ENCODE results near the gene PCBP2. TPM values are rescaled to one million over a fixed set of nuclear protein-coding genes. Genes with fewer than 3 reads are reported as not detected.
A peak's percentile ranks its signal among the peaks of the same experiment; 100 is the strongest.
"Not testable (repeated sequence)": the region's sequence is repeated elsewhere in the genome, so short reads cannot be mapped to it uniquely, and the experiment has no call there.

Gene PCBP2
- total RNA-seq, 1 experiment from 2014 or later = 246 TPM

- Histone ChIP-seq H3K4me1 (peaks cover 7% of the 10 kb centered on the region; the same call in 1 of the 2 replicates), H3K27ac (no peak overlapping the region), H3K9me3 (replicated peaks) (no peaks in the 10 kb centered on the region), H3K4me3 (no peak overlapping the region), H3K36me3 (peaks cover 97% of the 10 kb centered on the region), H3K27me3 (no peaks in the 10 kb centered on the region)
- DNase-seq = peak in 1 of 2 experiments; percentile 48
Measured at GRCh38 chr12:53476769-53477209, 24.9 kb downstream of the PCBP2 start.

GRCh38 chr12:53478865-53479264 is 27.0 kb downstream of the PCBP2 start:
- no peak for DNase-seq
- no peak overlapping the region for H3K4me3 ChIP-seq
- no peaks in the 10 kb centered on the region for H3K9me3 ChIP-seq (replicated peaks)
- H3K36me3 ChIP-seq = peaks cover 92% of the 10 kb centered on the region
- H3K27ac ChIP-seq = no peak overlapping the region
- H3K4me1 ChIP-seq = no peaks in the 10 kb centered on the region
- H3K27me3 ChIP-seq = no peaks in the 10 kb centered on the region

- H3K36me3 ChIP-seq = peaks cover 91% of the 10 kb centered on the region
- no peaks in the 10 kb centered on the region for H3K9me3 ChIP-seq (replicated peaks)
- no peaks in the 10 kb centered on the region for H3K27me3 ChIP-seq
- H3K4me3 ChIP-seq = no peak overlapping the region
- no peak for DNase-seq
- no peaks in the 10 kb centered on the region for H3K4me1 ChIP-seq
- H3K27ac ChIP-seq = no peak overlapping the region
Measured at GRCh38 chr12:53479331-53479730, 27.4 kb downstream of the PCBP2 start.

- H3K4me1 ChIP-seq = no peaks in the 10 kb centered on the region
- no peak overlapping the region for H3K27ac ChIP-seq
- no peaks in the 10 kb centered on the region for H3K9me3 ChIP-seq (replicated peaks)
- H3K4me3 ChIP-seq = no peak overlapping the region
- H3K27me3 ChIP-seq = no peaks in the 10 kb centered on the region
- no peak for DNase-seq
- H3K36me3 ChIP-seq = peaks cover 80% of the 10 kb centered on the region
Measured at GRCh38 chr12:53480491-53481442, 28.9 kb downstream of the PCBP2 start.

GRCh38 chr12:53481458-53481857 is 29.6 kb downstream of the PCBP2 start:
- not testable (repeated sequence) for H3K27ac ChIP-seq; H3K9me3 ChIP-seq (replicated peaks); H3K4me3 ChIP-seq; DNase-seq; H3K27me3 ChIP-seq; H3K4me1 ChIP-seq
- peaks cover 73% of the 10 kb centered on the region for H3K36me3 ChIP-seq

- no peak overlapping the region; the same call in 1 of the 2 replicates for H3K27ac ChIP-seq
- DNase-seq = no peak
- no peak overlapping the region for H3K4me3 ChIP-seq
Measured at GRCh38 chr12:53481939-53482586, 30.2 kb downstream of the PCBP2 start.

GRCh38 chr12:53482626-53483168 is 30.8 kb downstream of the PCBP2 start:
- Histone ChIP-seq H3K9me3 (replicated peaks) (no peaks in the 10 kb centered on the region), H3K36me3 (peaks cover 60% of the 10 kb centered on the region), H3K27me3 (no peaks in the 10 kb centered on the region), H3K4me1 (no peaks in the 10 kb centered on the region), H3K4me3 (no peak overlapping the region), H3K27ac (no peak overlapping the region)
- DNase-seq = no peak

More at GRCh38 chr12:53481939-53482586, 30.2 kb downstream of the PCBP2 start:
- Histone ChIP-seq H3K27me3 (no peaks in the 10 kb centered on the region), H3K9me3 (replicated peaks) (no peaks in the 10 kb centered on the region), H3K4me1 (no peaks in the 10 kb centered on the region), H3K36me3 (peaks cover 67% of the 10 kb centered on the region)

- H3K4me3 ChIP-seq = no peak overlapping the region
- H3K27ac ChIP-seq = no peak overlapping the region
- H3K36me3 ChIP-seq = peaks cover 53% of the 10 kb centered on the region
- no peaks in the 10 kb centered on the region for H3K4me1 ChIP-seq
- H3K9me3 ChIP-seq (replicated peaks) = no peaks in the 10 kb centered on the region
- DNase-seq = peak in 1 of 2 experiments; percentile 29
- no peaks in the 10 kb centered on the region for H3K27me3 ChIP-seq
Measured at GRCh38 chr12:53483225-53483978, 31.5 kb downstream of the PCBP2 start.

GRCh38 chr12:53483979-53484377 is 32.1 kb downstream of the PCBP2 start:
- H3K36me3 ChIP-seq = peaks cover 48% of the 10 kb centered on the region
- no peak for DNase-seq

GRCh38 chr12:53484686-53485575 is 33.0 kb downstream of the PCBP2 start:
- no peaks in the 10 kb centered on the region for H3K9me3 ChIP-seq (replicated peaks)
- no peak overlapping the region for H3K4me3 ChIP-seq
- H3K36me3 ChIP-seq = peaks cover 40% of the 10 kb centered on the region
- no peak overlapping the region for H3K27ac ChIP-seq
- H3K4me1 ChIP-seq = no peaks in the 10 kb centered on the region
- no peaks in the 10 kb centered on the region for H3K27me3 ChIP-seq
- no peak for DNase-seq

More at GRCh38 chr12:53483979-53484377, 32.1 kb downstream of the PCBP2 start:
- Histone ChIP-seq H3K9me3 (replicated peaks) (no peaks in the 10 kb centered on the region), H3K4me1 (no peaks in the 10 kb centered on the region), H3K27ac (no peak overlapping the region), H3K27me3 (no peaks in the 10 kb centered on the region), H3K4me3 (no peak overlapping the region)

GRCh38 chr12:53485955-53486735 is 34.2 kb downstream of the PCBP2 start:
- DNase-seq = no peak
- no peaks in the 10 kb centered on the region for H3K4me1 ChIP-seq
- no peak overlapping the region for H3K27ac ChIP-seq
- H3K9me3 ChIP-seq (replicated peaks) = no peaks in the 10 kb centered on the region
- peaks cover 29% of the 10 kb centered on the region for H3K36me3 ChIP-seq
- H3K4me3 ChIP-seq = no peak overlapping the region
- H3K27me3 ChIP-seq = no peaks in the 10 kb centered on the region

- H3K4me1 ChIP-seq = no peaks in the 10 kb centered on the region
- peaks cover 22% of the 10 kb centered on the region for H3K36me3 ChIP-seq
- no peak for DNase-seq
Measured at GRCh38 chr12:53486736-53487487, 35.0 kb downstream of the PCBP2 start.

More at GRCh38 chr12:53486736-53487487, 35.0 kb downstream of the PCBP2 start:
- Histone ChIP-seq H3K27ac (no peak overlapping the region), H3K9me3 (replicated peaks) (no peaks in the 10 kb centered on the region), H3K27me3 (no peaks in the 10 kb centered on the region), H3K4me3 (no peak overlapping the region)
